ENCODE measurements around the gene ADAM12. TPM values are rescaled to one million over a fixed set of nuclear protein-coding genes. Genes with fewer than 3 reads are reported as not detected.

ADAM12 gene
- total RNA-seq, 2 experiments from 2014 or later: 0.60 to 1.6 TPM

- Mint-ChIP-seq H3K27ac (no peak overlapping the region), H3K9me3 (ENCODE audit: insufficient read depth) (peaks cover 8% of the 10 kb centered on the region), H3K4me3 (no peak overlapping the region), H3K4me1 (ENCODE audit: low read depth) (no peaks in the 10 kb centered on the region), H3K36me3 (ENCODE audit: low read depth) (no peaks in the 10 kb centered on the region), H3K27me3 (ENCODE audit: low read depth) (no peaks in the 10 kb centered on the region)
- ChIA-PET POLR2A (no interaction called here), CTCF (no interaction called here)
- ATAC-seq (no peak), DNase-seq (no peak)
Measured at GRCh38 chr10:126324826-126325225, 63.5 kb downstream of the ADAM12 start.

DNA sequence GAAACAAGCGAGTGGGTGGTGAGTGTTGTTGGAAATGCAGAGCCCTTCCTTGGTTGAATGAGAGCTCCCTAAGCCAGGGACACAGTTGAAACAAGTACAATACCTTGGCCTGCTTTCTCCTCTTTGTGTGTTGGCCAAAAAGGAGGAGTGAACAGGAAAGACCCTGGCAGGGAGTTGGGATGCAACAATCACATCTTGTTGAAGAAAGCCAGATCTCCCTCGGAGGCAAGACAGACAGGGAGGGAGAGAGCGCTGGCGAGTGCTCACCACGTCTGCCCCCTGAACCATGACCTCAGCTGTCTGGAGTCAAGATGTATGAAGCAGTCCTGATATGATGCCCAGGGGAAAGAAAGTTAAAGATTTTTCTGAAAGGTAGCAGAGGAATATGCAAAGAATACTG lies 66.8 kb downstream of the ADAM12 start:
- no peak for DNase-seq
- ChIA-PET CTCF (no interaction called here), POLR2A (no interaction called here)
- Mint-ChIP-seq H3K9me3 (ENCODE audit: insufficient read depth) (peaks cover 8% of the 10 kb centered on the region), H3K36me3 (ENCODE audit: low read depth) (no peaks in the 10 kb centered on the region), H3K27ac (no peak overlapping the region), H3K4me1 (ENCODE audit: low read depth) (no peaks in the 10 kb centered on the region), H3K4me3 (no peak overlapping the region), H3K27me3 (ENCODE audit: low read depth) (no peaks in the 10 kb centered on the region)
- ATAC-seq: no peak

- ATAC-seq (no peak), DNase-seq (no peak)
- peaks cover 4% of the 10 kb centered on the region for H3K9me3 Mint-ChIP-seq (ENCODE audit: insufficient read depth)
- H3K27ac Mint-ChIP-seq: no peak overlapping the region
- ChIA-PET CTCF (no interaction called here), POLR2A (no interaction called here)
- H3K4me3 Mint-ChIP-seq: no peak overlapping the region
- H3K36me3 Mint-ChIP-seq (ENCODE audit: low read depth): no peaks in the 10 kb centered on the region
- no peaks in the 10 kb centered on the region for H3K27me3 Mint-ChIP-seq (ENCODE audit: low read depth)
- H3K4me1 Mint-ChIP-seq (ENCODE audit: low read depth): no peaks in the 10 kb centered on the region
Measured at GRCh38 chr10:126317751-126318150, 70.5 kb downstream of the ADAM12 start.

DNA sequence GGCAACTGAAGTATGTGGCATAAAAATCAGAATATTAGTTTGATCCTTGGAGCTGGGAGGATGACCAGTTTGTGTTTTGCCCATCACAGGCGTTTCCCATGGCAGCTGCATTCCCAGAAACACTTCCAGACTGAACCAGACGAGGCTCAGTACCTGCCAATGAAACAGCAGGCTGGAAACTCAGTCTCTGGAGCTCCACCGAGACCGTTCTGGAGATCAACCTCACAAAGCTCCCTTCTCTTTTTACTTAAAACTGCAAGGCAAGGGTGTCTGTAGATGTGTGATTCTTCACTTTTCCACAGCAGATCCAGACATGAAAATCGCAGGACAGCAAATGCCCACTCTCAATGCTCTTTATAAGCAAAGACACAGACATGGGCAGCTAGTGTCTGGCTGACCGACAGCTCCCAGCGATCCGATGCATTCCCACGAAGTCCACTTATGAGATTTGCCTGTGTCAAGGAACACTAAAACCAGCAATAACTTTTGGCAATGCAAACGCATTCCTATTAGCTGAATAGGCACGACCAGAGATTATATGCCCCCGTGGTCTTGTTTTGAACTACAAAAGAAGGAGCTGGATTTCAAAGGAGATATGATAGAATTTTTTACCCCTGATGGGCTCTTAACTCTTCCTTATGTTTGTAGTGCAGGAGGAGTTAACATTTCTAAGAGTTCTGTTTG lies 72.6 kb downstream of the ADAM12 start:
- Mint-ChIP-seq H3K9me3 (ENCODE audit: insufficient read depth) (peaks cover 4% of the 10 kb centered on the region), H3K27me3 (ENCODE audit: low read depth) (no peaks in the 10 kb centered on the region), H3K4me3 (no peak overlapping the region), H3K4me1 (ENCODE audit: low read depth) (no peaks in the 10 kb centered on the region), H3K27ac (no peak overlapping the region), H3K36me3 (ENCODE audit: low read depth) (no peaks in the 10 kb centered on the region)
- ATAC-seq (no peak), DNase-seq (no peak)
- CTCF ChIA-PET: no interaction called here
- POLR2A ChIA-PET: no interaction called here

GRCh38 chr10:126314863-126315493 lies 73.3 kb downstream of the ADAM12 start:
- ChIA-PET POLR2A (no interaction called here), CTCF (no interaction called here)
- Mint-ChIP-seq H3K4me1 (ENCODE audit: low read depth) (no peaks in the 10 kb centered on the region), H3K36me3 (ENCODE audit: low read depth) (no peaks in the 10 kb centered on the region), H3K27ac (no peak overlapping the region), H3K4me3 (no peak overlapping the region), H3K9me3 (ENCODE audit: insufficient read depth) (no peaks in the 10 kb centered on the region), H3K27me3 (ENCODE audit: low read depth) (no peaks in the 10 kb centered on the region)
- ATAC-seq (no peak), DNase-seq (no peak)

- CTCF ChIA-PET: no interaction called here
- no peak overlapping the region for H3K4me3 Mint-ChIP-seq
Measured at GRCh38 chr10:126312167-126312566, 76.1 kb downstream of the ADAM12 start.

GRCh38 chr10:126309228-126309883 lies 78.9 kb downstream of the ADAM12 start:
- CTCF ChIA-PET: no interaction called here
- no peak for ATAC-seq

More at GRCh38 chr10:126312167-126312566, 76.1 kb downstream of the ADAM12 start:
- DNase-seq (no peak), ATAC-seq (no peak)
- no peak overlapping the region for H3K27ac Mint-ChIP-seq
- H3K27me3 Mint-ChIP-seq (ENCODE audit: low read depth): no peaks in the 10 kb centered on the region
- H3K36me3 Mint-ChIP-seq (ENCODE audit: low read depth): no peaks in the 10 kb centered on the region
- POLR2A ChIA-PET: no interaction called here
- no peaks in the 10 kb centered on the region for H3K9me3 Mint-ChIP-seq (ENCODE audit: insufficient read depth)
- H3K4me1 Mint-ChIP-seq (ENCODE audit: low read depth): no peaks in the 10 kb centered on the region

DNA sequence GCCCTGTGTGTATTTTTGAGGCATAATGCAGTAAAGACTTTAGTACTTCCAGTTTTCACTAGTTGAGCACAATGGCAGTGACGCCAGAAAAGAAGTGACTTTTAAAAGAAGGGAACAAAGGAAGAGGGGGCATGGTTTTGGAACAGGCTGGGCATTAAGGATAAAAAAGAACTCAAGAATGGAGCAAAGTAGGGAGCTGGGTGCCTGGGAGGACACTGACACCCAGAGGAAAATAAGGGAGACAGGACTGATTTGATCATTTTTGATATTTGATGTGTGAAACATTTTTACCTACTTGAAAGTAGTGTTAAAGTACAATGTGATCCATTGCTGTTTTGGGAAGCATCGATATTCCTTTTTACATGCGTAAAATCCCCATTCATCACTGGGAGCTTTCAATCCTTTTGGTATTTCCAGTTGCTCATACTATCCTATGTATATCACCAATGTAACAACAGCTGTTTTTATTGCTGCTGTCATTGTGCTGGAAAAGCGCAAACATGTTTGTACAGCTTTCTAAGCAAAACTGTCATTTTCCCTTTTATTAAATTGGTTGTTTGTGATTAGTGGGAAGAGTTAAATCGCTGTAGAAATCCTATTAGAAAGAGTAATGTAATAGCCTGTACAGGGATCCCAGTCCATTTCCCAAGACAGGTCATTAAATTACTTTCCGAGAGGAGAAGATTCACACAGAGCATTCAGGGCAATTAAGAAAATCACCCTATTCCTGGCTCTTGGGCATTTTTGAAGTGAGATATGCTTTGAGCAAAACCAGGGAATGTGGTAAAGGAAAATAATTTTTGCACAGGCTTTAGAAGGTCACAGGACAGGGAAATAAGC lies 85.2 kb downstream of the ADAM12 start:
- POLR2A ChIA-PET: no interaction called here

More at GRCh38 chr10:126309228-126309883, 78.9 kb downstream of the ADAM12 start:
- no peak for DNase-seq
- no peak overlapping the region for H3K4me3 Mint-ChIP-seq
- no peaks in the 10 kb centered on the region for H3K36me3 Mint-ChIP-seq (ENCODE audit: low read depth)
- H3K9me3 Mint-ChIP-seq (ENCODE audit: insufficient read depth): no peaks in the 10 kb centered on the region
- no peaks in the 10 kb centered on the region for H3K4me1 Mint-ChIP-seq (ENCODE audit: low read depth)
- H3K27ac Mint-ChIP-seq: no peak overlapping the region
- POLR2A ChIA-PET: no interaction called here
- H3K27me3 Mint-ChIP-seq (ENCODE audit: low read depth): no peaks in the 10 kb centered on the region

DNA sequence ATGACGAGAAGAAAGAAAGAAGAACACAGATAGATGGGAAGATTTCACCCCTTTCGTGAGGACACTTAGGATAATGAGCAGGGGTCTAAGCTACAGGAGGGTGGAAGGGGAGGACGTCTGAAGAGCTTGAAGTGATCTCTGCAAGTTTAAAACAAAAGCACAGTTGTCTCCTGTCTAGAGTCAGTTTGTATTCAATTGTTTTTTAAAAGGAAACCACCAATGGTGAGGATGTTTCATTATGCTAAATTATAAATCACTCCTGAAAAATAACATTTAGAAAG lies 85.9 kb downstream of the ADAM12 start:
- ATAC-seq: no peak
- Mint-ChIP-seq H3K27me3 (ENCODE audit: low read depth) (no peaks in the 10 kb centered on the region), H3K4me3 (no peak overlapping the region), H3K27ac (no peak overlapping the region), H3K9me3 (ENCODE audit: insufficient read depth) (no peaks in the 10 kb centered on the region), H3K36me3 (ENCODE audit: low read depth) (no peaks in the 10 kb centered on the region), H3K4me1 (ENCODE audit: low read depth) (no peaks in the 10 kb centered on the region)
- ChIA-PET POLR2A (no interaction called here), CTCF (no interaction called here)
- DNase-seq: no peak

More for the DNA sequence above, 85.2 kb downstream of the ADAM12 start:
- CTCF ChIA-PET: no interaction called here
- ATAC-seq (no peak), DNase-seq (no peak)
- Mint-ChIP-seq H3K36me3 (ENCODE audit: low read depth) (no peaks in the 10 kb centered on the region), H3K4me3 (no peak overlapping the region), H3K9me3 (ENCODE audit: insufficient read depth) (no peaks in the 10 kb centered on the region), H3K27ac (no peak overlapping the region), H3K4me1 (ENCODE audit: low read depth) (no peaks in the 10 kb centered on the region), H3K27me3 (ENCODE audit: low read depth) (no peaks in the 10 kb centered on the region)

GRCh38 chr10:126301701-126302475 lies 86.4 kb downstream of the ADAM12 start:
- Mint-ChIP-seq H3K4me3 (no peak overlapping the region), H3K27ac (no peak overlapping the region), H3K27me3 (ENCODE audit: low read depth) (no peaks in the 10 kb centered on the region), H3K36me3 (ENCODE audit: low read depth) (no peaks in the 10 kb centered on the region), H3K9me3 (ENCODE audit: insufficient read depth) (no peaks in the 10 kb centered on the region), H3K4me1 (ENCODE audit: low read depth) (no peaks in the 10 kb centered on the region)
- ChIA-PET POLR2A (no interaction called here), CTCF (no interaction called here)
- no peak for ATAC-seq
- DNase-seq: no peak

GRCh38 chr10:126294451-126294850 lies 93.8 kb downstream of the ADAM12 start:
- no peak for ATAC-seq
- H3K27me3 Mint-ChIP-seq (ENCODE audit: low read depth): no peaks in the 10 kb centered on the region
- no peaks in the 10 kb centered on the region for H3K9me3 Mint-ChIP-seq (ENCODE audit: insufficient read depth)
- H3K36me3 Mint-ChIP-seq (ENCODE audit: low read depth): no peaks in the 10 kb centered on the region
- CTCF ChIA-PET: no interaction called here
- no peak overlapping the region for H3K27ac Mint-ChIP-seq
- H3K4me1 Mint-ChIP-seq (ENCODE audit: low read depth): no peaks in the 10 kb centered on the region
- DNase-seq: no peak
- POLR2A ChIA-PET: no interaction called here
- no peak overlapping the region for H3K4me3 Mint-ChIP-seq

DNA sequence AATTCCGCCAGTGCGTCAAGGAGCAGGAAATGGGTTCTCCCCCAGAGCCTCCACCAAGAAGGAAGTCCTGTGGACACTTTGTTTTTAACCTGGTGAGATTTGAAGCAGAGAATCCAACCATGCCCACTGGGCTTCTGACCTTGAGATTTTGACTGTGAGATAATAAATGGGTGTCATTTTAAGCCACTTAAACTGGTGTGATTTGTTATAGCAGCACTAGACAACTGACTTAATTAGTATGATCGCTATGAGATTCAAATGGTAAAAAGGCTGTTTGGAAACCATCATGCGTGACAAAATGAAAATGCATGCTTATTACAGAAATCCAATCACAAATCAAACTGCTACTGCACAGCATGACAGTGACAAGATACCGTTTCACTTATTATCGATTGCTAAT lies 98.0 kb downstream of the ADAM12 start:
- Mint-ChIP-seq H3K9me3 (ENCODE audit: insufficient read depth) (no peaks in the 10 kb centered on the region), H3K4me3 (no peak overlapping the region), H3K4me1 (ENCODE audit: low read depth) (no peaks in the 10 kb centered on the region), H3K27me3 (ENCODE audit: low read depth) (no peaks in the 10 kb centered on the region), H3K27ac (no peak overlapping the region), H3K36me3 (ENCODE audit: low read depth) (no peaks in the 10 kb centered on the region)
- no peak for ATAC-seq
- CTCF ChIA-PET: no interaction called here
- no peak for DNase-seq
- POLR2A ChIA-PET: no interaction called here

All from activated CD8-positive, alpha-beta T cell treated with anti-CD3 and anti-CD28 coated beads, Interleukin-2, amount 10 ng/mL, durations not matched to agents 7 days and 5 days (primary cell).